ENCODE results near the gene HNF1B.

The HNF1B gene

GRCh38 chr17:37677021-37677420 lies 67.8 kb downstream of the HNF1B start:
- no peak for TF ChIP-seq CTCF (IDR thresholded peaks at IDR 0.05)

GRCh38 chr17:37676115-37676925 lies 68.5 kb downstream of the HNF1B start:
- H3K4me3 Mint-ChIP-seq, result peak overlapping the region; percentile 61
- peaks cover 21% of the 10 kb centered on the region for H3K9me3 Mint-ChIP-seq

More at GRCh38 chr17:37677021-37677420, 67.8 kb downstream of the HNF1B start:
- Mint-ChIP-seq H3K9me3 (peaks cover 26% of the 10 kb centered on the region), H3K36me3 (ENCODE audit: low read depth) (peaks cover 7% of the 10 kb centered on the region), H3K27me3 (ENCODE audit: low read depth, poor library complexity) (peaks cover 18% of the 10 kb centered on the region), H3K27ac (peak overlapping the region; percentile 97), H3K4me1 (peaks cover 58% of the 10 kb centered on the region), H3K4me3 (peak overlapping the region; percentile 61)
- no peak for DNase-seq

GRCh38 chr17:37674511-37674910 lies 70.3 kb downstream of the HNF1B start:
- Mint-ChIP-seq H3K27ac (no peak overlapping the region), H3K4me3 (no peak overlapping the region), H3K27me3 (ENCODE audit: low read depth, poor library complexity) (peaks cover 18% of the 10 kb centered on the region), H3K9me3 (peaks cover 18% of the 10 kb centered on the region), H3K36me3 (ENCODE audit: low read depth) (peaks cover 7% of the 10 kb centered on the region), H3K4me1 (peaks cover 75% of the 10 kb centered on the region)
- DNase-seq, result no peak
- TF ChIP-seq CTCF (IDR thresholded peaks at IDR 0.05), result no peak

More at GRCh38 chr17:37676115-37676925, 68.5 kb downstream of the HNF1B start:
- TF ChIP-seq CTCF (IDR thresholded peaks at IDR 0.05), result no peak
- peaks cover 7% of the 10 kb centered on the region for H3K36me3 Mint-ChIP-seq (ENCODE audit: low read depth)
- peaks cover 64% of the 10 kb centered on the region for H3K4me1 Mint-ChIP-seq
- H3K27me3 Mint-ChIP-seq (ENCODE audit: low read depth, poor library complexity), result peaks cover 18% of the 10 kb centered on the region
- peak overlapping the region; percentile 97 for H3K27ac Mint-ChIP-seq
- peak; percentile 74 for DNase-seq

GRCh38 chr17:37673386-37673785 lies 71.5 kb downstream of the HNF1B start:
- Mint-ChIP-seq H3K27me3 (ENCODE audit: low read depth, poor library complexity) (peaks cover 14% of the 10 kb centered on the region), H3K4me1 (peaks cover 75% of the 10 kb centered on the region)

GRCh38 chr17:37672548-37673078 lies 72.2 kb downstream of the HNF1B start:
- Mint-ChIP-seq H3K36me3 (ENCODE audit: low read depth) (no peaks in the 10 kb centered on the region), H3K9me3 (peaks cover 2% of the 10 kb centered on the region), H3K27me3 (ENCODE audit: low read depth, poor library complexity) (peaks cover 12% of the 10 kb centered on the region), H3K4me1 (peaks cover 69% of the 10 kb centered on the region), H3K27ac (no peak overlapping the region), H3K4me3 (no peak overlapping the region)
- DNase-seq, result no peak
- TF ChIP-seq CTCF (IDR thresholded peaks at IDR 0.05), result no peak

More at GRCh38 chr17:37673386-37673785, 71.5 kb downstream of the HNF1B start:
- Mint-ChIP-seq H3K27ac (no peak overlapping the region), H3K36me3 (ENCODE audit: low read depth) (peaks cover 3% of the 10 kb centered on the region), H3K9me3 (peaks cover 7% of the 10 kb centered on the region), H3K4me3 (no peak overlapping the region)
- TF ChIP-seq CTCF (IDR thresholded peaks at IDR 0.05), result no peak
- no peak for DNase-seq

Measured in nephron progenitor cell (in vitro differentiated cells).